Measurements from ENCODE around the gene TMPRSS5. TPM values are rescaled to one million over a fixed set of nuclear protein-coding genes. Genes with fewer than 3 reads are reported as not detected.

The TMPRSS5 gene
- total RNA-seq, 4 donors from 2014 or later: 0.26 to 0.83 (median 0.37) TPM

GRCh38 chr11:113647108-113647507, 59.0 kb downstream of the TMPRSS5 start:
- Histone ChIP-seq H3K36me3 (no peaks in the 10 kb centered on the region), H3K27ac (replicated peaks in 1 of 4) (no peak overlapping the region), H3K4me3 (no peak overlapping the region), H3K27me3 (no peaks in the 10 kb centered on the region), H3K4me1 (no peaks in the 10 kb centered on the region), H3K9me3 (peaks cover 0 to 9% (median 6%) of the 10 kb centered on the region in 4 donors)
- DNase-seq (ENCODE audit: extremely low spot score): no peak
- WGBS: 57% methylated on average over 3 of the region's 3 CpGs
- no peak for TF ChIP-seq POLR2AphosphoS5 (IDR thresholded peaks at IDR 0.05)
- TF ChIP-seq CTCF (IDR thresholded peaks at IDR 0.05): no peak
- no peak for TF ChIP-seq EP300 (IDR thresholded peaks at IDR 0.05)
- intact Hi-C loops (cut with DNase I): no loop called here

- intact Hi-C loops (cut with DNase I): no loop called here
- no peaks in the 10 kb centered on the region for H3K36me3 ChIP-seq
- no peak for DNase-seq (ENCODE audit: extremely low spot score)
- no peak overlapping the region for H3K4me3 ChIP-seq
- H3K27me3 ChIP-seq: no peaks in the 10 kb centered on the region
- TF ChIP-seq CTCF (IDR thresholded peaks at IDR 0.05): no peak
- TF ChIP-seq EP300 (IDR thresholded peaks at IDR 0.05): no peak
- TF ChIP-seq POLR2A (IDR thresholded peaks at IDR 0.05; ENCODE audit: low read depth): no peak
- TF ChIP-seq POLR2AphosphoS5 (IDR thresholded peaks at IDR 0.05): no peak
- WGBS: 76% methylated on average over 5 of the region's 5 CpGs
- H3K27ac ChIP-seq (replicated peaks in 1 of 4): no peak overlapping the region
- peaks cover 0 to 9% (median 6%) of the 10 kb centered on the region in 4 donors for H3K9me3 ChIP-seq
- no peaks in the 10 kb centered on the region for H3K4me1 ChIP-seq
Measured at GRCh38 chr11:113645593-113646349, 60.3 kb downstream of the TMPRSS5 start.

- intact Hi-C loops (cut with DNase I): no loop called here
- no peaks in the 10 kb centered on the region for H3K4me1 ChIP-seq
- WGBS: 71% methylated on average over 3 of the region's 3 CpGs
- H3K27me3 ChIP-seq: no peaks in the 10 kb centered on the region
- TF ChIP-seq POLR2A (IDR thresholded peaks at IDR 0.05; ENCODE audit: low read depth) (no peak), CTCF (IDR thresholded peaks at IDR 0.05) (no peak), EP300 (IDR thresholded peaks at IDR 0.05) (no peak), POLR2AphosphoS5 (IDR thresholded peaks at IDR 0.05) (no peak)
- no peaks in the 10 kb centered on the region for H3K36me3 ChIP-seq
- no peak overlapping the region for H3K27ac ChIP-seq (replicated peaks in 1 of 4)
- DNase-seq (ENCODE audit: extremely low spot score): no peak
- H3K4me3 ChIP-seq: no peak overlapping the region
- H3K9me3 ChIP-seq: peaks cover 0 to 4% (median under 1%) of the 10 kb centered on the region in 4 donors
Measured at GRCh38 chr11:113644605-113645004, 61.5 kb downstream of the TMPRSS5 start.

- no peaks in the 10 kb centered on the region for H3K9me3 ChIP-seq
- 80% methylated on average over 5 of the region's 5 CpGs for WGBS
Measured at GRCh38 chr11:113643701-113644100, 62.4 kb downstream of the TMPRSS5 start.

More at GRCh38 chr11:113643701-113644100, 62.4 kb downstream of the TMPRSS5 start:
- H3K4me1 ChIP-seq: no peaks in the 10 kb centered on the region
- no peaks in the 10 kb centered on the region for H3K27me3 ChIP-seq
- TF ChIP-seq POLR2A (IDR thresholded peaks at IDR 0.05; ENCODE audit: low read depth): no peak
- no peak for TF ChIP-seq EP300 (IDR thresholded peaks at IDR 0.05)
- no peak for TF ChIP-seq POLR2AphosphoS5 (IDR thresholded peaks at IDR 0.05)
- TF ChIP-seq CTCF (IDR thresholded peaks at IDR 0.05): no peak
- no peak overlapping the region for H3K27ac ChIP-seq (replicated peaks in 1 of 4)
- H3K36me3 ChIP-seq: no peaks in the 10 kb centered on the region
- intact Hi-C loops (cut with DNase I): no loop called here
- no peak overlapping the region for H3K4me3 ChIP-seq
- no peak for DNase-seq (ENCODE audit: extremely low spot score)

Data from esophagus muscularis mucosa (tissue), 4 donors.